H9 (cell line): ENCODE measurements around the gene C16orf89. TPM values are rescaled to one million over a fixed set of nuclear protein-coding genes. Genes with fewer than 3 reads are reported as not detected.

Experiments
- DNase-seq: peaks from one replicate; pipeline ENCODE4 v3.0.0-alpha.2; 2017
- H2AFZ ChIP-seq: one replicate; pipeline ENCODE4 v1.6.1; 2013; ENCODE audit warnings: mild to moderate bottlenecking, low read length, control low read depth, moderate library complexity
- H2AK5ac ChIP-seq: 2 replicates; pipeline ENCODE4 v1.6.1; 2013; ENCODE audit warnings: low read length, control low read depth, mixed read lengths; ENCODE audit not compliant: insufficient read length
- H2BK120ac ChIP-seq: one replicate; pipeline ENCODE4 v1.6.1; 2013; ENCODE audit warnings: low read depth, mild to moderate bottlenecking, low read length, control low read depth, inconsistent platforms; ENCODE audit not compliant: poor library complexity, severe bottlenecking
- H2BK12ac ChIP-seq: 2 replicates; pipeline ENCODE4 v1.6.1; 2013; ENCODE audit warnings: low read length, control low read depth, mixed read lengths, low read depth; ENCODE audit not compliant: insufficient read length
- H2BK15ac ChIP-seq: 2 replicates; pipeline ENCODE4 v1.6.1; 2013; ENCODE audit warnings: low read depth, low read length, control low read depth
- H2BK20ac ChIP-seq: one replicate; pipeline ENCODE4 v1.6.1; 2013; ENCODE audit warnings: low read depth, mild to moderate bottlenecking, low read length, control low read depth, inconsistent platforms; ENCODE audit not compliant: poor library complexity, severe bottlenecking
- H2BK5ac ChIP-seq: 2 replicates; pipeline ENCODE4 v1.6.1; 2013; ENCODE audit warnings: low read length, control low read depth, mixed read lengths; ENCODE audit not compliant: insufficient read length
- H3K14ac ChIP-seq: 2 replicates; pipeline ENCODE4 v1.6.1; 2013; ENCODE audit warnings: low read length, control low read depth; ENCODE audit not compliant: insufficient read depth
- H3K18ac ChIP-seq: 2 replicates; pipeline ENCODE4 v1.6.1; 2013; ENCODE audit warnings: low read depth, mild to moderate bottlenecking, mixed read lengths, low read length, control low read depth; ENCODE audit not compliant: insufficient read length
- H3K23ac ChIP-seq: 2 replicates; pipeline ENCODE4 v1.6.1; 2013; ENCODE audit warnings: low read length, control low read depth, mixed read lengths, low read depth; ENCODE audit not compliant: insufficient read length
- H3K23me2 ChIP-seq: 2 replicates; pipeline ENCODE4 v1.6.1; 2013; ENCODE audit warnings: low read depth, mild to moderate bottlenecking, mixed read lengths, low read length, control low read depth; ENCODE audit not compliant: insufficient read length, poor library complexity, severe bottlenecking
- H3K27ac ChIP-seq: 2 replicates; pipeline ENCODE4 v1.5.1; 2013; ENCODE audit warnings: low read length, control low read depth, mixed read lengths, low read depth; ENCODE audit not compliant: insufficient read length
- H3K27me3 ChIP-seq: 2 replicates; pipeline ENCODE4 v1.6.1; 2013; ENCODE audit warnings: low read length, control low read depth, inconsistent platforms; ENCODE audit not compliant: insufficient read depth
- H3K4ac ChIP-seq: 2 replicates; pipeline ENCODE4 v1.6.1; 2013; ENCODE audit warnings: low read depth, mild to moderate bottlenecking, control low read depth, inconsistent platforms, low read length, moderate library complexity
- H3K4me1 ChIP-seq: 2 replicates; pipeline ENCODE4 v1.6.1; 2013; ENCODE audit warnings: low read length, control low read depth, inconsistent platforms; ENCODE audit not compliant: insufficient read depth
- H3K4me2 ChIP-seq: 2 replicates; pipeline ENCODE4 v1.6.1; 2013; ENCODE audit warnings: low read length, control low read depth, mixed read lengths; ENCODE audit not compliant: insufficient read length, insufficient read depth
- H3K56ac ChIP-seq: 2 replicates; pipeline ENCODE4 v1.6.1; 2013; ENCODE audit warnings: low read depth, mild to moderate bottlenecking, mixed read lengths, low read length, control low read depth; ENCODE audit not compliant: insufficient read length
- H3K79me1 ChIP-seq: 2 replicates; pipeline ENCODE4 v1.6.1; 2013; ENCODE audit warnings: low read depth, mild to moderate bottlenecking, moderate library complexity, low read length, control low read depth, inconsistent platforms; ENCODE audit not compliant: insufficient read depth, poor library complexity, severe bottlenecking
- H3K79me2 ChIP-seq: 2 replicates; pipeline ENCODE4 v1.6.1; 2013; ENCODE audit warnings: low read length, control low read depth, inconsistent platforms; ENCODE audit not compliant: insufficient read depth
- H3K9ac ChIP-seq: 2 replicates; pipeline ENCODE4 v1.6.1; 2013; ENCODE audit warnings: low read length, control low read depth, mixed read lengths; ENCODE audit not compliant: insufficient read length; ENCODE audit errors: extremely low read depth
- H3K9me3 ChIP-seq: one replicate; pipeline ENCODE4 v1.6.1; 2013; ENCODE audit warnings: low read depth, low read length, inconsistent platforms; ENCODE audit not compliant: control insufficient read depth
- H3T11ph ChIP-seq: one replicate; pipeline ENCODE4 v1.6.1; 2013; ENCODE audit warnings: mild to moderate bottlenecking, low read length, control low read depth, inconsistent platforms
- H4K20me1 ChIP-seq: one replicate; pipeline ENCODE4 v1.6.1; 2013; ENCODE audit not compliant: control insufficient read depth, insufficient read length, insufficient read depth
- H4K5ac ChIP-seq: 2 replicates; pipeline ENCODE4 v1.6.1; 2013; ENCODE audit warnings: low read depth, mild to moderate bottlenecking, mixed read lengths, low read length, control low read depth; ENCODE audit not compliant: insufficient read length
- H4K8ac ChIP-seq: replicated peaks from 2 replicates; pipeline ENCODE4 v1.6.1; 2013; ENCODE audit warnings: low read length, control low read depth, mixed read lengths, low read depth; ENCODE audit not compliant: insufficient read length
- H4K91ac ChIP-seq: 2 replicates; pipeline ENCODE4 v1.6.1; 2013; ENCODE audit warnings: low read depth, mild to moderate bottlenecking, moderate library complexity, mixed read lengths, low read length, control low read depth; ENCODE audit not compliant: insufficient read length
- H3K27ac Mint-ChIP-seq, 3 experiments: 2 replicates in 2 of 3; 3 replicates in 1 of 3; pipeline ENCODE4 v1.8.0; 2020 to 2021; ENCODE audit warnings: mixed read lengths in 3 of 3, mild to moderate bottlenecking in 1 of 3, moderate library complexity in 1 of 3
- H3K27me3 Mint-ChIP-seq: 2 replicates; pipeline ENCODE4 v1.8.0; 2021; ENCODE audit warnings: low read depth, mild to moderate bottlenecking, moderate library complexity, mixed read lengths
- H3K36me3 Mint-ChIP-seq, 3 experiments: 2 replicates in 2 of 3; 3 replicates in 1 of 3; pipeline ENCODE4 v1.8.0; 2020 to 2021; ENCODE audit warnings: low read depth in 3 of 3, mixed read lengths in 3 of 3; ENCODE audit not compliant: insufficient read depth in 1 of 3
- H3K4me1 Mint-ChIP-seq, 2 experiments: 2 replicates each; pipeline ENCODE4 v1.8.0; 2020; ENCODE audit warnings: mixed read lengths in 2 of 2
- H3K4me3 Mint-ChIP-seq, 2 experiments: 2 replicates in 1 of 2; 3 replicates in 1 of 2; pipeline ENCODE4 v1.8.0; 2020 to 2021; ENCODE audit warnings: mild to moderate bottlenecking in 2 of 2, mixed read lengths in 2 of 2, moderate library complexity in 1 of 2
- H3K9me3 Mint-ChIP-seq, 2 experiments: 2 replicates in 1 of 2; 3 replicates in 1 of 2; pipeline ENCODE4 v1.8.0; 2020; ENCODE audit warnings: mild to moderate bottlenecking in 2 of 2, mixed read lengths in 2 of 2, moderate library complexity in 1 of 2
- CTCF ChIP-seq: fragments of 200-600 bp; sonication (generic); conservative IDR thresholded peaks from 3 replicates; pipeline ENCODE4 v1.8.0; 2021; ENCODE audit warnings: antibody characterized with exemption, mild to moderate bottlenecking
- WGBS: extraction: QIAGEN DNeasy Blood & Tissue Kit; methylation state at CpG from one replicate; pipeline ENCODE4 v1.1.7; 2013; ENCODE audit warnings: missing lambda C conversion rate, low lambda C conversion rate, mixed read lengths; ENCODE audit not compliant: insufficient read length; ENCODE audit errors: extremely low coverage; 5-methylcytosine and 5-hydroxymethylcytosine counted together
- total RNA-seq: library from RNA; stranded (reverse); gene quantifications from 2 replicates; pipeline ENCODE4 v1.2.1, GENCODE V29; 2021

C16orf89 gene
- total RNA-seq, 1 experiment from 2014 or later: 2.5 TPM

DNA sequence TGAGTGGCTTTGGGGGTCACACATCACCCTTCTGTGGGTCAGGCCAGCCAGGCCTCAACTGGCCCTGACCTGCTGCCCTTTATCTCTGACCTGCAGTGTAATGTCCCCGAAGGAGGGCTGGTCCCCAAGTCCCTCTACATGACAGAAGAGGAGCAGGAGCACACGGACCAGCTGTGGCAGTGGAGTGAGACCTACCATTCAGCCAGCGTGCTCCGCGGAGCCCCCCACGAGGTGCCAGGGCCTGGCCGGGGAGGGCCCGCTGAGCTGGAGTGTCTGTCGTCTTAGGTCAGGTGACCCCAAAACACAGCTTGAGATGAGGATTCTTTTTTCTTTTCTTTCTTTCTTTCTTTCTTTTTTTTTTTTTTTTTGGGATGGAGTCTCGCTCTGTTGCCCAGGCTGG lies 58.5 kb downstream of the C16orf89 start:
- no peak overlapping the region for H3K14ac ChIP-seq
- WGBS: no CpG with 5 or more reads among the region's 10 CpGs
- H3K4me1 ChIP-seq: no peaks in the 10 kb centered on the region
- no peak overlapping the region for H4K91ac ChIP-seq
- no peak overlapping the region for H3K56ac ChIP-seq
- no peak for TF ChIP-seq CTCF
- H3K27me3 ChIP-seq: no peaks in the 10 kb centered on the region
- no peak overlapping the region for H2BK120ac ChIP-seq
- no peaks in the 10 kb centered on the region for H3K23me2 ChIP-seq
- H3K27ac ChIP-seq: no peak overlapping the region
- H2BK5ac ChIP-seq: no peak overlapping the region
- no peak overlapping the region for H2BK20ac ChIP-seq
- H3K4me3 Mint-ChIP-seq: no peak overlapping the region
- peaks cover 2 to 4% of the 10 kb centered on the region in 2 experiments; a peak in 3 of 5 replicates for H3K9me3 Mint-ChIP-seq
- no peak overlapping the region for H4K5ac ChIP-seq
- peaks cover 15 to 20% of the 10 kb centered on the region in 2 experiments for H3K4me1 Mint-ChIP-seq
- H3T11ph ChIP-seq: no peak overlapping the region
- peaks cover 3% of the 10 kb centered on the region; the same call in 1 of the 2 replicates for H3K27me3 Mint-ChIP-seq
- H3K9me3 ChIP-seq: no peaks in the 10 kb centered on the region
- no peak overlapping the region for H3K18ac ChIP-seq
- no peak overlapping the region for H3K27ac Mint-ChIP-seq
- H3K9ac ChIP-seq: no peak overlapping the region
- peaks cover 0 to 8% (median 2%) of the 10 kb centered on the region in 3 experiments; a peak in 3 of 7 replicates for H3K36me3 Mint-ChIP-seq
- H4K20me1 ChIP-seq: no peaks in the 10 kb centered on the region
- no peak overlapping the region for H3K23ac ChIP-seq
- H3K4me2 ChIP-seq: no peak overlapping the region
- H3K4ac ChIP-seq: no peak overlapping the region
- H2AK5ac ChIP-seq: no peak overlapping the region
- H3K79me1 ChIP-seq: no peaks in the 10 kb centered on the region
- H2BK15ac ChIP-seq: no peak overlapping the region
- no peaks in the 10 kb centered on the region for H3K79me2 ChIP-seq
- no peak overlapping the region for H4K8ac ChIP-seq
- H2BK12ac ChIP-seq: no peak overlapping the region
- no peak for DNase-seq
- no peak overlapping the region for H2AFZ ChIP-seq
